GM12878 (cell line): ENCODE data around the gene EMILIN3. TPM values are rescaled to one million over a fixed set of nuclear protein-coding genes. Genes with fewer than 3 reads are reported as not detected.

ENCODE experiments used
- ATAC-seq: fragments of 200-7000 bp; cut with Tn5 transposase; 3 replicates; pipeline ENCODE4 v1.9.1; 2020; ENCODE audit warnings: mild to moderate bottlenecking, moderate library complexity
- BruUV-seq: library from RNA; stranded (reverse); fragments of 400-500 nt; replicated peaks from 2 replicates; lab custom pipeline; 2021; lab: Mats Ljungman, UMichigan
- CTCF ChIA-PET: fragments of 300-600 bp; sonication (Branson Sonifier 250); formaldehyde crosslinking; extraction: SDS; loops from one replicate; lab custom pipeline; 2021; ENCODE audit warnings: inconsistent platforms; lab: Yijun Ruan, JAX
- POLR2A ChIA-PET: fragments of 350-600 bp; formaldehyde crosslinking; extraction: SDS; loops from one replicate; lab custom pipeline; 2021; ENCODE audit warnings: inconsistent platforms; lab: Charles Lee
- RAD21 ChIA-PET: fragments of 300-600 bp; sonication (Branson Sonifier 250); formaldehyde crosslinking; loops from one replicate; lab custom pipeline; 2023; ENCODE audit warnings: antibody characterized with exemption; ENCODE audit not compliant: unreplicated experiment; lab: Charles Lee
- SMC1A ChIA-PET: fragments of 300-600 bp; sonication (Branson Sonifier 250); formaldehyde crosslinking; loops from one replicate; lab custom pipeline; 2023; ENCODE audit not compliant: unreplicated experiment, uncharacterized antibody; lab: Charles Lee
- DNase-seq: peaks from one replicate; pipeline ENCODE4 v3.0.0-alpha.2; 2011; ENCODE audit warnings: low read depth, low spot score
- FAIRE-seq: peaks from 3 replicates; lab custom pipeline; 2011; peaks lifted over from hg19 to GRCh38; lab: Jason Lieb, UNC
- H2AFZ ChIP-seq: 2 replicates; pipeline ENCODE4 v1.6.0; 2011; ENCODE audit warnings: low read depth, low read length, control low read depth; ENCODE audit not compliant: control insufficient read depth
- H3K27ac ChIP-seq: 2 replicates; pipeline ENCODE4 v1.5.1; 2011; ENCODE audit warnings: control low read depth; ENCODE audit not compliant: control insufficient read depth, insufficient read depth
- H3K27me3 ChIP-seq, 2 experiments: replicated peaks in 1 of 2; 2 replicates each; pipeline versions ENCODE4 v1.6.0 to v1.6.1; 2011; ENCODE audit warnings: low read length in 1 of 2; ENCODE audit not compliant: control insufficient read depth in 2 of 2, insufficient read depth in 2 of 2
- H3K36me3 ChIP-seq, 2 experiments: 2 replicates each; pipeline ENCODE4 v1.5.1; 2011; ENCODE audit warnings: low read length in 1 of 2; ENCODE audit not compliant: control insufficient read depth in 2 of 2, insufficient read depth in 2 of 2
- H3K4me1 ChIP-seq: 2 replicates; pipeline ENCODE4 v1.6.1; 2011; ENCODE audit warnings: mild to moderate bottlenecking, low read length, moderate library complexity, mixed read lengths; ENCODE audit not compliant: control insufficient read depth, insufficient read depth
- H3K4me2 ChIP-seq: 2 replicates; pipeline ENCODE4 v1.6.0; 2011; ENCODE audit warnings: control low read depth; ENCODE audit not compliant: control insufficient read depth, insufficient read depth
- H3K4me3 ChIP-seq: fragments of 200-600 bp; sonication (generic); 2 replicates; pipeline ENCODE4 v1.5.1; 2016
- H3K79me2 ChIP-seq: 2 replicates; pipeline ENCODE4 v1.6.0; 2011; ENCODE audit warnings: low read length; ENCODE audit not compliant: control insufficient read depth, insufficient read depth
- H3K9ac ChIP-seq: 2 replicates; pipeline ENCODE4 v1.8.0; 2011; ENCODE audit warnings: low read length, control low read depth, mixed read lengths; ENCODE audit not compliant: control insufficient read depth, insufficient read depth
- H3K9me3 ChIP-seq: replicated peaks from 3 replicates; pipeline ENCODE4 v1.5.1; 2011; ENCODE audit warnings: mild to moderate bottlenecking, low read length; ENCODE audit not compliant: control insufficient read depth, insufficient read depth
- H4K20me1 ChIP-seq: 2 replicates; pipeline ENCODE4 v1.6.0; 2011; ENCODE audit not compliant: control insufficient read depth, insufficient read depth
- CHD1 ChIP-seq: IDR thresholded peaks from 2 replicates; pipeline ENCODE4 v1.6.1; 2012; ENCODE audit warnings: low read depth, low read length, improper control_type of control experiment
- CHD4 ChIP-seq: fragments of 200-600 bp; sonication (generic); IDR thresholded peaks from 2 replicates; pipeline ENCODE4 v1.6.1; 2016; ENCODE audit warnings: mild to moderate bottlenecking
- HDAC6 ChIP-seq: fragments of 200-600 bp; sonication (generic); IDR thresholded peaks from one replicate; pipeline ENCODE4 v1.8.0; 2017; ENCODE audit warnings: antibody characterized with exemption; ENCODE audit not compliant: unreplicated experiment
- HDGF ChIP-seq: fragments of 450-650 bp; IDR thresholded peaks from 2 replicates; pipeline ENCODE4 v1.6.1; 2016; ENCODE audit warnings: antibody characterized with exemption
- MTA3 ChIP-seq: IDR thresholded peaks from 2 replicates; pipeline ENCODE4 v1.6.1; 2012; ENCODE audit warnings: low read length, inconsistent platforms, borderline replicate concordance
- MYC ChIP-seq: IDR thresholded peaks from 2 replicates; pipeline ENCODE4 v1.6.1; 2011; ENCODE audit warnings: mild to moderate bottlenecking, low read length, moderate library complexity, inconsistent platforms; ENCODE audit not compliant: insufficient read depth, insufficient replicate concordance, insufficient read length, severe bottlenecking
- NRF1 ChIP-seq: conservative IDR thresholded peaks from 2 replicates; pipeline ENCODE4 v1.6.1; 2011; ENCODE audit warnings: mild to moderate bottlenecking, low read depth, low read length, improper control_type of control experiment
- PAX8 ChIP-seq: fragments of 450-650 bp; IDR thresholded peaks from 2 replicates; pipeline ENCODE4 v1.6.1; 2017; ENCODE audit warnings: mild to moderate bottlenecking, moderate library complexity
- RB1 ChIP-seq: fragments of 450-650 bp; formaldehyde crosslinking; IDR thresholded peaks from 2 replicates; pipeline ENCODE4 v1.6.1; 2017; ENCODE audit warnings: mild to moderate bottlenecking, borderline replicate concordance
- REST ChIP-seq: IDR thresholded peaks from 2 replicates; pipeline ENCODE4 v1.6.1; 2012; ENCODE audit warnings: mild to moderate bottlenecking, low read depth, low read length
- SUZ12 ChIP-seq: fragments of 200-600 bp; sonication (generic); IDR thresholded peaks from one replicate; pipeline ENCODE4 v1.6.1; 2018; ENCODE audit warnings: antibody characterized with exemption, mild to moderate bottlenecking; ENCODE audit not compliant: unreplicated experiment
- USF1 ChIP-seq: IDR thresholded peaks from 2 replicates; pipeline ENCODE4 v1.6.1; 2011; ENCODE audit warnings: borderline replicate concordance, low read depth, mild to moderate bottlenecking, moderate library complexity, mixed read lengths, low read length; ENCODE audit not compliant: insufficient read depth; ENCODE audit errors: extremely low read length
- ZBED1 ChIP-seq: IDR thresholded peaks from 2 replicates; pipeline ENCODE4 v1.6.1; 2016; ENCODE audit warnings: borderline replicate concordance
- ZNF622 ChIP-seq: fragments of 450-650 bp; IDR thresholded peaks from 2 replicates; pipeline ENCODE4 v1.6.1; 2017; ENCODE audit warnings: mild to moderate bottlenecking, inconsistent platforms
- WGBS: methylation state at CpG from one replicate; pipeline ENCODE4 v1.1.6; 2016; ENCODE audit warnings: low lambda C conversion rate; ENCODE audit not compliant: insufficient replicate concordance, insufficient coverage; ENCODE audit errors: missing lambda C conversion rate; 5-methylcytosine and 5-hydroxymethylcytosine counted together
- in situ Hi-C: fragments of 300-500 bp; cut with MboI; formaldehyde crosslinking; loops from 9 replicates; pipeline ENCODE4 v1.14.3; 2018; ENCODE audit warnings: mixed read lengths
- intact Hi-C: fragments of 100-400 bp; cut with micrococcal nuclease; formaldehyde crosslinking; loops from one replicate; pipeline ENCODE4 v1.14.2; 2022; ENCODE audit not compliant: unreplicated experiment
- polyA plus RNA-seq, 11 experiments: library from polyadenylated mRNA; depleted of rRNA in 4 of 11; unstranded in 6 of 11; stranded (reverse) in 5 of 11; fragments of >200 nt; fragmentation: Nextera tagmentation in 4 of 11; fragmentation: Illumina TruSeq in 1 of 11; extraction: Ambion mirVana in 4 of 11; extraction: Trizol in 1 of 11; gene quantifications; 1 replicate in 1 of 11; 2 replicates in 10 of 11; pipeline versions ENCODE4 v1.2.1 to v1.2.3, GENCODE V29; 2011 to 2016; ENCODE audit warnings: inconsistent platforms in 2 of 11, missing spikeins in 2 of 11, low read depth in 1 of 11
- total RNA-seq, 4 experiments: library from RNA; depleted of rRNA in 3 of 4; stranded (reverse); fragments of >200 nt in 3 of 4; fragmentation: Illumina TruSeq in 1 of 4; extraction: Trizol in 1 of 4; gene quantifications; 2 replicates each; pipeline versions ENCODE4 v1.2.1 to v1.2.3, GENCODE V29; 2013 to 2021

The EMILIN3 gene
- total and polyA plus RNA-seq, 10 of the 15 experiments (the other 5 are each of a cell fraction or from before 2014, with no cell fraction given): not detected

DNA sequence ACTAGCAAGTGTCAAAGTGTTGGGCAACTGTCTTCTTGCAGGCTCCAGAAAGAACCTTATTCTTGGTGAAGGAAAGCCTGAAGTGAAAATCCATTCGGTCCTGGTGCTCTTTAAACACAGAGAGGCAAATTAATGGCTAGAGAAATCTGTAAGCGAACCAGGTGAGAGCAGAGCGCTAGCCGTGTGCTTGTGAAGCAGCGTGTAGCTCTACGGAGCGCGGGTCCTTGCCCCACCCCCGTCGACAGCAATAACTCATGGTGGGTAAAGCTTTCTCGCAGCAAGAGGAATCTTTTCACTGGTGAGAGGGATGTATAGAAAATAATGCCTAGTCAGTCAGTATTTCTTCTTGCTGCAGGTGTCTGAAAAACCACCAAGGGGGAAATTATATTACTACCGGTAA lies 37.0 kb upstream of the EMILIN3 start:
- no peak for DNase-seq
- TF ChIP-seq CHD4 (no peak), HDGF (no peak), MYC (no peak), MTA3 (no peak), ZNF622 (no peak), USF1 (no peak), NRF1 (no peak), HDAC6 (no peak), ZBED1 (no peak), CHD1 (no peak), PAX8 (no peak), REST (no peak), SUZ12 (no peak), RB1 (no peak)
- in situ Hi-C loops: no loop called here
- 96% methylated on average over 12 of the region's 12 CpGs for WGBS
- no peaks in the 10 kb centered on the region for H4K20me1 ChIP-seq
- H3K9ac ChIP-seq: no peak overlapping the region
- no peak for FAIRE-seq
- H3K9me3 ChIP-seq: no peaks in the 10 kb centered on the region
- ChIA-PET RAD21 (no interaction called here), POLR2A (no interaction called here), CTCF (no interaction called here), SMC1A (no interaction called here)
- no peak for ATAC-seq
- peaks cover 6 to 11% of the 10 kb centered on the region in 2 experiments for H3K36me3 ChIP-seq
- intact Hi-C loops: no loop called here
- H3K27ac ChIP-seq: no peak overlapping the region
- H2AFZ ChIP-seq: no peak overlapping the region
- H3K79me2 ChIP-seq: no peaks in the 10 kb centered on the region
- BruUV-seq: no TSS peak
- H3K27me3 ChIP-seq: no peaks in the 10 kb centered on the region
- no peak overlapping the region for H3K4me3 ChIP-seq
- no peak overlapping the region for H3K4me2 ChIP-seq
- H3K4me1 ChIP-seq: peaks cover 15% of the 10 kb centered on the region
